NK-92 treated with Interleukin-12 subunit alpha and Interleukin-12 subunit beta, amount 100 ng/mL, for 24 hours (cell line): Measurements from ENCODE around the gene ENAH.
"Not testable (repeated sequence)": the region's sequence is repeated elsewhere in the genome, so short reads cannot be mapped to it uniquely, and the experiment has no call there.

Experiments
- DNase-seq: peaks from one replicate; lab custom pipeline; 2025; lab: John Stamatoyannopoulos, UW

Gene ENAH

DNA sequence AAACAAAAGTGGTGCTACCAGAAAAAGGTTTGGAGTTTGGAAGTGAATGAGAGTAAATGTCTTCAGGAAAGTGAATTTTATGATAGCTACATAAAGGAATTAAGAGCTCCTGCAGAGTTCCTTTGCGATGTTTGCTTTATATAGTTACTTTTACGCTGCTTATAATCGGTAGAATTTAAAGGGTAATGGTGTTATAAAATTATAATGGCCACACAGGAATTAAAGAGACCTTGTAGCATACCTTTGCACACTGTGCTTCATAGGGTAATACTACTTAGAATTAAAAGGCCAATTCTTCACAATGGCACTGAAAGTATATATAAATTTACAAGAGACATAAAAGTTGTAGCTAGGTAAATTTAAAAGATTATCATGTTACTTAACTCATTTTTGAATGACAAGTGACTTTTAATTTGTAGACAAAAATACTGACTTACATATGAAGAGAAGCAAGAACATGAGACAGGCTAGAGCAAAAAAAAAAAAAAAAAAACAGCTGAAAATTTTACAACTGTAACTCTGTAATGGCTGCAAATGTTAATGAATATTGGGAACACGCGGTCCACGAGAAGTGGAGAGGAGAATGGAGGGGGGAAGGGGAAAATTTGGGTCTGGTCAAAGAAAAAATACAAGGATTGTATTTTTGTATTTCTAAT is 159.2 kb downstream of the ENAH start:
- no peak for DNase-seq

DNA sequence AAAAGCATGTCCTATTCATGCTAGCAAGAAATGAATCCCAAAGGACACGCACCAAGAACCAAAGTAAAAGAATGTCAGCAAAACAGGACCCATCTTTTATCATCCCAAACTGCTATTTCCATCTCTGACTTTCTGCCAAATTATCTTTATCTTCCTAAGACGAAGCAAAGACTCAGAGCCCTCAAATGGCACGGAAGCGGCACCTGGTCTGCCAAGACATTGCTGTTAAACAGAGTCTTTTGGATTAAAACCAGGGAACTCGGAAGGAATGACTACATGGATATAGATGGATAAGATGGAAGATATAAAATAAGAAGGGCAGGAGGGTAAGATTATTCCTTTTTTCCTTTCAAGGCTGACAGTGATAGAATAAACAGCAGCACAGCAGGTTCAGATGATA is 164.2 kb downstream of the ENAH start:
- no peak for DNase-seq

DNA sequence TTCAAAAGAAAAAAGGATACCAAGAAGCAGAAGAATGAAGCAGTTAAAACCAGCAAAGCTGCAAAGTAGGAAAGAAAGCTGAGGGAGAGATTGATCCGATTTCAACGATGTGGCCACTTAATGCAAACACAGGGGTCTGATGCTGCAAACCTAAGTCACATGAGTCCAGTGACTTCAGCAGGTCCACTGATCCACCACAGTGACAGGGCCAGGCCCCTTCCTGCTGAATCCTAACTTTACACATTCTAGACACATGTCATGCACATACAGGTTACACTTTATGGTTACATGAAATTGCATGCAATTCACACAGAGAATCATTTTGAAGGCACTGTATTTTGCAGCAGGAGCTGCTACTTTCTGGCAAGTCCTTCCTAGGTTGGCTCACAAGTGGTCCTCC is 166.1 kb downstream of the ENAH start:
- DNase-seq, result no peak

DNA sequence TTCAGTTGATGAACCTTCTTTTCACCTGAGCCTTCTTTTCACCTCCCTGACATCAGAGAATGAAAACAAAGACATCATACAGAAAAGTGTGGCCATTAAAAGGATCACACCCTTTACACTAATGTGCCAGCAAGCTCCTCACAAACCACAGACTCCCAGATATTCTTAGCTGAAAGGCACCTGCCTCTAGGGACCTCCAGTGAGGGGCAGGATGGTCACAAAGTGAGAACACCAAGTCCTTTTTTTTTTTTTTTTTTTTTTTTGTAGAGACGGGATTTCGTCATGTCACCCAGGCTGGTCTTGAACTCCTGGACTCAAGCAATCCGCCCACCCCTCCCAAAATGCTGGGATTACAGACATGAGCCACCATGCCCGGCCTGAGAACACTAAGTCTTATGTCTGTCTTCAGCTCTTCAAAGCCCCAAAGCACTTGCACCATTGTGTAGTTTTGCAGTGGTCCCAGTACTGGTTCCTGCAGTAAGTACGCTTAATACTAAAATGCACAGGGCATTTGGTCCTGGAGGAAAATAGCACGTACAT is 166.9 kb downstream of the ENAH start:
- no peak for DNase-seq

DNA sequence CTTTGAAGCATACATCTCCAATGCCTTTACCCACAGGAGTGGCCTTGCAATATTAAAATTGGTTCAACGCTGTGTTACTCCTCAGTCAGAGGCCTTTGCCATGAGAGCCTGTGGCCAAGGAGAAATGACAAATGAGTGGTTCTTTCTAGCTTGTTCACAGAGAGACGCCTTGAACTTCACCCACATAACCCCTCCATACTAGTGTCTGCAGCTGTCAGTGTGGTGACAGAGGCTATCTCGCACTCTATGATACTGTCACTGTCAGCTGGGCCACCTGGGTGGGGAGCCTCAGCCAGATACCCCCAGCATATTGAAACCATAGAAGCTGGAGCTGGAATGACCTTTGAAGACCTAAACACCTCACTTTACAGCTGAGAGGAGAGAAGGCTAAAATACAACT is 167.7 kb downstream of the ENAH start:
- DNase-seq, result no peak

DNA sequence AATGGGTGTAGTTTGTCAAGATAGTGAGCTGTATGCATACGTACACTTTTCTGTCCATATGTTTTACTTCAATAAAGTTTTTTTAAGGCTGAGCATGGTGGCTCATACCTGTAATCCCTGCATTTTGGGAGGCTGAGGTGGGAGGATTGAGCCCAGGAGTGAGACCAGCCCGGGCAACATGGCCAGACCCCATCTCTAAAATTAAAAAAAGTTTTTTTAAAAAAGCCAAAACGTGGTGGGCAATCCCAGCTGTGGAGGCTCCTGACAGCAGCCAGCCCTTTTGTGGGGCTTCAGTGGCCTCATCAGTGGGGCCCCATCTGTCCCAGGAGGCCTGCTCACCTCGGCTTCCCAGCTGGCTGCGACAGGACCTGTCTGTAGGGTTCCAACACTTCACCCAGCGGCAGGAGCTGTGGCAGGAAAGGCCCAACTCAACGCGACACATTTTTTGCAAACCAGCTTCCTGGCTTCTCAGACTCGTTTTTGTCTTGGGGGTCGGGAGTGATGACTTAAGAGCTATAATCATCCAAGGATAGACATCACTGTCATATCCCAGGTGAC is 168.2 kb downstream of the ENAH start:
- no peak for DNase-seq

DNA sequence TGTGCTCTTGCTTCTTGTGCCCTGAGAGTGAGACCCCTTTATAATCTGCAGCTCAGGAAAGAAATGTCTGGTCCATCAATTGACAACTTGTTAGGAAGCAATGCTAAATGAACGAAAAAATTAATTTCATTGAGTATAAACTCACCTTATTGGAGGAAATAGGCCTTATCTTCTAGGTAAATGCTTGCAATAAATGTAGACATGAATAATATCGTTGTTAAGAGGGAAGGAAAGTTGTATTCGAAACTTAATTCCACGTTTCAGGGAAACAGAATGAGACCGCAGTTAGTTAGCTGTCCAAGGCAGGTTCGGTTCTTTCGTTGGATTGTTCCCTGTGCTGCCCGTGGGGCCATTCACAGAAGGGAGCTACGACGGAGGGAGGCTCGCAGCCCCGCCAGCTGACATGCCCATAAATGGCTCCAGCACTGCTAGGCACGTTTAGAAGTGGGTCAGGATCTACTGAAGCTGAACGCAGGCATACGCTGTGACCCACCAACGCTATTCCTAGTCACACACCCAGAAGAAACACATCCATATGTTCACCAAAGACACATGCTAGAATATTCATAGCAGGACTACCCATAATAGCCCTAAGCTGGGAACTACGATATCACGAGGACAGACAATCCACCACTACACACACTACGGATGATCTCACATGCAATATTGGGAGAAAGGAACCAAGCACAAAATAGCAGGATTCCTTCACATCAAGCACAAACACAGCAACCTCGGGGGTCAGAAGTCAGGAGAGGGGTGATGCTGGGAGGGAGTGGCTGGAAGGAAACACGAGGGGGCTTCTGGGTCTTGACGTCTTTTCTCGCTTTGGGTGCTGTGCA is 168.9 kb downstream of the ENAH start:
- no peak for DNase-seq

DNA sequence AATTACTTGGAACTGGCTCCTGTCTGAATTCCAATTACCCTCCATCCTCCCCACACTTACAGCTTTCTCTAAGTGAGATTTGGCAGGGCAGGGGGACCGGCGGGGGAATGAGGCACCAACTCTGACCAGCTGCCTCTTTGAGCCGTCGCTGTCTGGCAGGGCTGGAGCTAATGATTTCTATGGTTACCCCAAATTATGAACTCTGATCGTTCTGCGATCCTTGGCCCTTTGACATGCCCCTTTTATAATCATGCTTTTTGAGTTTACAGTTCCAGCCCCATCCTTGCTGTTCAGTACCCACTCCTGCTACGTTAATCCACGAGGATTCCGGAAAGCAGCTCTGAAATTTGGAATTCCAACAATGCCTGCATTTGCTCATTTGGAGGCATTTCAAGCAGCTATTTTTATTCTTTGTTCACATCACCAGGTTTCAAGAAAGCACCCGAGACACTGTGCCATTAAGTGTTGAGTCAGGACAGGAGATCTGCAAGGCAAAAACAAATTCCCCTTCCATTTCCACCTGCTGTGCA is 170.4 kb downstream of the ENAH start:
- no peak for DNase-seq

DNA sequence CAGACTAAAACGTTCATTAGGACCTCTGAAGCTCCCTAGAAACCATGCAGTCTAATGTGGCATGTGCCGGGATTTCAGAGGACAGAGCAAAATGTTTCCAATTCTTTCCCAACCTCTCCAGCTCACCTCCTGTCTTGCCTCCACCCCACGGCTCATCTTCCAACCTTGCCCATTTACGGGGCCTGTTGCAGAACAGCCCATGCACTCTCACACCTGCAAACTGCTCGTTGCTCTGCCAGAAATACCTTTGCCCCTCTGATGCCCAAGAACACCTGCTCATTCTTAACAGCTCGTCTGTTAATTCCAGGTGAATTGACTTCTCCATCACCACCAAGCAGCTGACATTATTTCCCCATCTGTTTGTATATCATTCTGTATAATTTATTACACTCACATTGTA is 171.2 kb downstream of the ENAH start:
- DNase-seq, result no peak

DNA sequence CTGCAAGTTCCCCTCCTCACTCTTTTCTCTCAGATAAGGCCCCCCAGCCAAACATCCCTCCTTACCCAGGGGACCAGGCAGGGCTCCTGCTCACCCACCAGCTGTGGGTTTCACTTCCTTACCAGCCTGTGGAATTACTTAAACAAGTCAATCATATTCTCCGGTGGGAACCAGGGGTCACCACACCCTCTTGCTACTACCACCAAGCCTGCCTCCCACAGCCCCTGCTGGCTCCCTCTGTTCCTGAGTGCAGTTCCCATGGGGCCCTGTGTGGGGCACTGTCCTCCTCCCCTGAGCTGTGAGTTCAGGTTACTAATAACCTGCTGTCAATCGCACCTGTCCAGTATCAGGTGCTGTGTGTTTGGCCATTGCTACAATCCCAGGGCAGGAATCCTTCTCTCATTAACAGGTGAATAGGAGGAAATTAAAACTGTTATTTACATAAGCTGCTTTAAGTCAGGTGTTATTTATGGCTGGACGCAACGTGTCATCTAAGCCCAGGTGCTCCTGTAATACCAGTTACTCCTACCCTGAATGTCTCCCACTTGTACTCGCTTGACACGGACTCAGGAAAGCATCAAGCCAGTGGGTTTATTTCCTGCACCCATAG is 172.0 kb downstream of the ENAH start:
- no peak for DNase-seq

DNA sequence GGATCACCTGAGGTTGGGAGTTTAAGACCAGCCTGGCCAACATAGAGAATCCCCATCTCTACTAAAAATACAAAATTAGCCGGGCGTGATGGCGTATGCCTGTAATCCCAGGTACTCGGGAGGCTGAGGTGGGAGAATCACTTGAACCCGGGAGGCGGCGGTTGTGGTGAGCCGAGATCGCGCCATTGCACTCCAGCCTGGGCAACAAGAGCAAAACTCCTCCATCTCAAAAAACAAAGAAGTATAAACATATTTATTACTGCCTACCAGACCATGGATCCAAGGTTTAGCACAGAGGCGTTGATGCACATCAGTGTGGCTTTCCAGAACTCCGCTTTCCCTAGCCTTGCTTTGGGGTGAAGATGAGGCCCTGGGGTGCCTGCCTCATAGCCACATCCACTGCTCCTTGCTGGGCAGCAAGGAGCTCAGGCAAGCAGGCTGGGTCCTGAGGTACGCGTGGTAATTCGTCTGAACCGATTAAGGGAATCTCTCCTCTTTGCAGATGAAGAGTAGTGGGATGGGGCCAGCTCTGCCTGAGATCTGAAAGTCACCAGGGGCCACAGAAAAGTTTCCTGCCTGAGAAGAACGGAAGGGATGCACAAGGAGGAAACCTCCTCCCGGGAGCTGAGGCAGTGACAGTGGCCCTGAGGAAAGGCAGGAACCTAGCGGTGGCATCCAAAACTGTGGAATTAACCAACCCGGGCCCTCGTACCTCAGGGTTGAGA is 172.8 kb downstream of the ENAH start:
- no peak for DNase-seq

DNA sequence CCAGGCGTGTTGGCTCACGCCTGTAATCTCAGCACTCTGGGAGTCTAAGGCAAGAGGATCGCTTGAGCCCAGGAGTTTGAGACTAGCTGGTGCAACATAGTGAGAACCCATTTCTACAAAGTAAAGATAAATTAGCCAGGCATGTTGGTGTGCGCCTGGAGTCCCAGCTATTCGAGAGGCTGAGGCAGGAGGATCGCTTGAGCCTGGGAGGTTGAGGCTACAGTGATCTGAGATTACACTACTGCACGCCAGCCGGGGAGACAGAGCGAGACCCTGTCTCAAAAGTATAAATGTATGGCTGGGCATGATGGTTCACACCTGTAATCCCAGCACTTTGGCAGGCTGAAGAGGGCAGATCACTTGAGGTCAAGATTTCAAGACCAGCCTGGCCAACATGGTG is 173.6 kb downstream of the ENAH start:
- DNase-seq, result no peak

DNA sequence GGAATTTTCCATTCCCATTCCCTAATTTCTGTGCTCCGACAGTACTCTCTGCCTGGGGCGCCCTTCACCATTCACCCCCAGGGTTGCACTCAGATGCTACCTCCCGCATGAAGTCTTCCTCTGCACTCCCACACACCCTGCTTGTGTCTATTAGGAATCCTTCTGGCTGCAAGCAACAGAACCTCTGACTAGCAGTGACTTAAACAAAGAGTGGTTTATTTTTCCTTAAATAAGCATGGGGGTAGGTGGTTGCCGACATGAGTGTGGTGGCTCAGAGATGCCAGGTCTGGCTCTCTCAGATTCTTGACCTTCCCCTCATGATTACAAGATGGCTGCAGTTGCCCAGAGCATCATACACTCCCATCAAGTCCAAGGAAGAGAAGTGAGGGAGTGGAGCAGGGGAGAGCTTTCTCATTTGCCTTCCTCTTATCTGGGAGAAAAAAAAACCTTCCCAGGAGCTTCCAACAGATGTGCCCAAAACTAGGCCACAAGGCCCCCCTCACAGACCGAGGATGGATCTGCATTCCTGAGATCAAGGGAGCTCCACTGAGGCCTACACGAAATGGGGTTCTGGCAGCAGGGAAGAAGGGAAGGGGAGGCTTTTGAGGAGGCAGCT is 175.5 kb downstream of the ENAH start:
- DNase-seq, result no peak

DNA sequence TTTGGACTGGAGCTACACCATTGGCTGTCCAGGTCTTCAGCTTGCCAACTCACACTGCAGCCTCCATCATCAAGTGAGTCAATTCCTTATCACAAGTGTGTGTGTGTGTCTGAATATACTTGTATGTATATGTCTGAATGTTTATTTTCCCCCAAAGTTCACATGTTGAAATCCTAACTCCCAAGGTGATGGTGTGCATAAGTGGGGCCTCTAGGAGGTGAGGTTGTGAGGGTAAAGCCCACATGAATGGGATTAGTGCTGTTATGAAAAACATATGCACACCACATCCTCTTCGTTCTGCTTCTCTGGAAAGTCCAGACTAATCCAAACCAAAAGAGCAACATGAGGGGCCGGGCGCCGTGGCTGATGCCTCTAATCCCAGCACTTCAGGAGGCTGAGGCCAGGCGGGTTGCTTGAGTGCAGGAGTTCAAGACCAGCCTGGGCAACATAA is 176.4 kb downstream of the ENAH start:
- no peak for DNase-seq

DNA sequence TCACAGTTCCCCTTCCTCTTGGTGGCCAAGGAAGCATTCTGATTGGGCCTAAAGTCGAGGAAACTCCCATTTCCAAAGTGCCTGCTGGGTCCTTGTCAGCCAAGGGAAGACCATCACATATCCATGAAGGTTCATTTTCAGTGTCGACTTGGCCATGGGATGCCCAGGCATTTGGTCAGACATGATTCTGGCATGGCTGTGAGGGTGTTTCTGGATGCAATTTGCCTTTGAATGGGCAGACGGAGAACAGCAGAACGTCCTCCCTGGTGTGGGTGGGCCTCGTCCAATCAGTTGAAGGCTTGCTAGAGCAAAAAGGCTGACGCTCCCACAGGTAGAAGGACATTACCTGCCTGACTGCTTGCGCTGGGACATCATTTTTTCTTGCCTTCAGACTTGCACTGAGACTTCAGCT is 176.8 kb downstream of the ENAH start:
- DNase-seq, result no peak

DNA sequence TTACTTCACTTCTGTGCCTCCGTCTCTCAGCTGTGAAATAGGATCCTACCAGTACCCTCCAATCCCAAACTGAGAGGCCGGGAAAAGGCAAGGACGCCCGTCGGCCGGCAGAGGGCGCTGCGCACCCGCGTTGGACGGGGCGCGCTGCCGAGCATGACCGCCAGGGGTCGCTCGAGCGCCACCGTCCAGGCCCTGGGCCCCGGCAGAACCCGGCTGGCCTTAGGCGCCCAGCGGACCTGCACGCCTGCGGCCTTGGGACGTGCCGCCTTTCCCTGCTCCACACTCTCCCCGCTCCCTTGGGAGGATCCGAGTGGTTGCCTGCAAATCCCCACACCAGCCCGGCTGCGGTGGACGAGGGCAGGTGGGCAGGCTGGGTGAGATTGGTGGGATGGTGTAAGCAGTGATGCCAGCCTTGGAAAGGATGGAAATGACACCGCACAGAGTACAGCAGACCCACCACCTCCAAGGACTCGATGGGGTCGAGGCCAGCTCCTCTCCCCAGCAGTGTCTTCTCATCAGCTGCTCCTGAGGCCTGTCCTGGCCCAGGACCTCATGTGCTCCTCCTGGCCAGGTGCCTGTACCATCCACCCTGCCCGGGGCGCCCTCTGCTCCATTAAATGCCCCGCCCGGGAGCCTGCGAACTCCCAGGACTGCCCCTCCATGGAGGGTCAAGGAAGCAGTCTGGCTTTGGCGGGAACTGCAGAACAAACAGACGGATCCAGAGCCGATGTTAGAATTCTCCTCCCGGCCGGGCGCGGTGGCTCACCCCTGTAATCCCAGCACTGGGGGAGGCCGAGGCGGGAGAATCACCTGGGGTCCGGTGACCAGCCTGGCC is 177.7 kb downstream of the ENAH start:
- no peak for DNase-seq

DNA sequence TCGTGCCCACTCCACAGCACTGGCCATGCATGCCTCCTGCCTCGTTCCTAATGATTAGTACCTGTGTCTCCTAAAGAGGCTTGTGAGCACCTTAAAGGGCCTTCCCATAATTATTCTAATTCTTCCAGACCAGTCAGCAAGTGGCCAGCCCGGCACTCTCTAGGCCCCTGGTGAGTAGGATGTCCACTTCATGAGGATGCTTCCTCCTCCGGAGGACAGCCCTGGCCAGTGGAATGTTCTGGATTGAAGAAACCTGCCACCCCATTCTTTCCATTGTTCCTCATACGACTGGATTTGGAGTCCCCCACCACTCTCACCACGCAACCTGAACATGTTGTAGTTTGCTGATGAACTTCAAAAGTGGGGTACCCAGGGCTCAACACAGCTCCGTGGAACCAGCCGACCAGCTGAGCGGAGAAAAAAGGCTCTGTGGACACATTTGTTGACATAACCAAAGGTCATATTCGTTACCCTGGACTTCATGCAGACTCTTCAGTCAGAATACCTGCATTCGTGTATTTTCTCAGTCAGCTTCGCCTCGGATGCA is 178.4 kb downstream of the ENAH start:
- DNase-seq, result no peak

DNA sequence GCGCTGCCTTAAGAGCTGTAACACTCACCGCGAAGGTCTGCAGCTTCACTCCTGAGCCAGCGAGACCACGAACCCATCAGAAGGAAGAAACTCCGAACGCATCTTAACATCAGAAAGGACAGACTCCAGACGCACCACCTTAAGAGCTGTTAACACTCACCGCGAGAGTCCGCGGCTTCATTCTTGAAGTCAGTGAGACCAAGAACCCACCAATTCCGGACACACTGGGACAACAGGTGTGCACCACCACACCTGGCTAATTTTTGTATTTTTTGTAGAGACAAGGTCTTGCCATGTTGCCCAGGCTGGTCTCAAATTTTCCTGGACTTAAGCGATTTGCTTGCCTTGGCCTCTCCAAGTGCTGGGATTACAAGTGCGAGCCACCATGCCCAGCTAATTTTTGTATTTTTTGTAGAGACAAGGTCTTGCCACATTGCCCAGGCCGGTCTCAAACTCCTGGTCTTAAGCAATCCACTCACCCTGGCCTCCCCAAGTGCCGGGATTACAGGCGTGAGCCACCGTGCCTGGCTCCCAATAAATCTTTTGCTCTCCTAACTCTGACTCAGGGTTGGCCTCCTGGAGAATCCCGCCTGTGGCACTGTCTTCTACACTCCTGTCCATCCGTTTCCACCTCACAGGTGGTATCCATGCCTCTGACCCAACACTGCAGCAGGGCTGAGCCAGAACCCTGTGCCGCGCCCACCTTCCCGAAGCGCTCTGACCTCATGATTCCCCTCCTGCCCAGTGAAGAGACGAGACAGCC is 179.1 kb downstream of the ENAH start:
- DNase-seq, result not testable (repeated sequence)

DNA sequence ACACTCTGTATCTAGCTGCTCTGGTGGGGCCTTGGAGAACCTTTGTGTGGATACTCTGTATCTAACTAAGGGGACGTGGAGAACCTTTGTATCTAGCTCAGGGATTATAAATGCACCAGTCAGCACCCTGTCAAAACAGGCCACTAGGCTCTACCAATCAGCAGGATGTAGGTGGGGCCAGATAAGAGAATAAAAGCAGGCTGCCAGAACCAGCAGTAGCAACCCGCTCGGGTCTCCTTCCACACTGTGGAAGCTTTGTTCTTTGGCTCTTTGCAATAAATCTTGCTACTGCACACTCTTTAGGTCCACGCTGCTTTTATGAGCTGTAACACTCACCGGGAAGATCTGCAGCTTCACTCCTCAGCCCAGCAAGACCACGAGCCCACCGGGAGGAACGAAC is 179.7 kb downstream of the ENAH start:
- not testable (repeated sequence) for DNase-seq
